PC-3 (cell line): Measurements from ENCODE around the gene BNIP5.

Source experiments
- EZH2phosphoT487 ChIP-seq: fragments of 300-600 bp; sonication (generic); IDR thresholded peaks from 2 replicates; pipeline ENCODE4 v1.6.1; 2018; ENCODE audit warnings: mild to moderate bottlenecking, antibody characterized with exemption, low read length, borderline replicate concordance
- TF ChIP-seq, protein P1 (sequence below): fragments of 300-600 bp; sonication (generic); conservative IDR thresholded peaks from 2 replicates; pipeline ENCODE4 v1.5.1; 2017; ENCODE audit warnings: antibody characterized with exemption, low read depth, mild to moderate bottlenecking, low read length

DNA sequence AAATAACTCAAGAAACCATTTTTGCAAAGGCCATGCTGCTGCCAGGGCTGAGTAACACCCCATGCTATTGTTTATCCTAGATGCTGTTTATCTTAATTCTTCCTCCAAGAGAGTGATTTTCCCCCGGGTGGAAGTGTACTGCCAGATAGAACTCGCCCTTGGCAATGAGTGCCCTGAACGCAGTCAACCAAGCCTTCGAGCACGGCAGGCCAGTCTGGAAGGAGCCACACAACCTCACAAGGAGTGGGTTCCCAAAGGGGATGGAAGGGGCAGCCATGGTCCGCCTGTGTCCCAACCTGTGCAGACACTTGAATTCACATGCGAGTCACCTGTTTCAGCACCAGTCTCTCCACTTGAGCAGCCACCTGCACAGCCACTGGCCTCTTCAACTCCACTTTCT is 34.9 kb downstream of the BNIP5 start:
- TF ChIP-seq, protein P1, sequence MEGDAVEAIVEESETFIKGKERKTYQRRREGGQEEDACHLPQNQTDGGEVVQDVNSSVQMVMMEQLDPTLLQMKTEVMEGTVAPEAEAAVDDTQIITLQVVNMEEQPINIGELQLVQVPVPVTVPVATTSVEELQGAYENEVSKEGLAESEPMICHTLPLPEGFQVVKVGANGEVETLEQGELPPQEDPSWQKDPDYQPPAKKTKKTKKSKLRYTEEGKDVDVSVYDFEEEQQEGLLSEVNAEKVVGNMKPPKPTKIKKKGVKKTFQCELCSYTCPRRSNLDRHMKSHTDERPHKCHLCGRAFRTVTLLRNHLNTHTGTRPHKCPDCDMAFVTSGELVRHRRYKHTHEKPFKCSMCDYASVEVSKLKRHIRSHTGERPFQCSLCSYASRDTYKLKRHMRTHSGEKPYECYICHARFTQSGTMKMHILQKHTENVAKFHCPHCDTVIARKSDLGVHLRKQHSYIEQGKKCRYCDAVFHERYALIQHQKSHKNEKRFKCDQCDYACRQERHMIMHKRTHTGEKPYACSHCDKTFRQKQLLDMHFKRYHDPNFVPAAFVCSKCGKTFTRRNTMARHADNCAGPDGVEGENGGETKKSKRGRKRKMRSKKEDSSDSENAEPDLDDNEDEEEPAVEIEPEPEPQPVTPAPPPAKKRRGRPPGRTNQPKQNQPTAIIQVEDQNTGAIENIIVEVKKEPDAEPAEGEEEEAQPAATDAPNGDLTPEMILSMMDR = no peak
- no peak for TF ChIP-seq EZH2phosphoT487
